ENCODE data around the gene KCTD19. TPM values are rescaled to one million over a fixed set of nuclear protein-coding genes. Genes with fewer than 3 reads are reported as not detected.

Gene KCTD19
- total and polyA plus RNA-seq, 2 donors (not counting 1 experiment from before 2014, with no cell fraction given): 0.52 TPM; not detected in 1

DNA sequence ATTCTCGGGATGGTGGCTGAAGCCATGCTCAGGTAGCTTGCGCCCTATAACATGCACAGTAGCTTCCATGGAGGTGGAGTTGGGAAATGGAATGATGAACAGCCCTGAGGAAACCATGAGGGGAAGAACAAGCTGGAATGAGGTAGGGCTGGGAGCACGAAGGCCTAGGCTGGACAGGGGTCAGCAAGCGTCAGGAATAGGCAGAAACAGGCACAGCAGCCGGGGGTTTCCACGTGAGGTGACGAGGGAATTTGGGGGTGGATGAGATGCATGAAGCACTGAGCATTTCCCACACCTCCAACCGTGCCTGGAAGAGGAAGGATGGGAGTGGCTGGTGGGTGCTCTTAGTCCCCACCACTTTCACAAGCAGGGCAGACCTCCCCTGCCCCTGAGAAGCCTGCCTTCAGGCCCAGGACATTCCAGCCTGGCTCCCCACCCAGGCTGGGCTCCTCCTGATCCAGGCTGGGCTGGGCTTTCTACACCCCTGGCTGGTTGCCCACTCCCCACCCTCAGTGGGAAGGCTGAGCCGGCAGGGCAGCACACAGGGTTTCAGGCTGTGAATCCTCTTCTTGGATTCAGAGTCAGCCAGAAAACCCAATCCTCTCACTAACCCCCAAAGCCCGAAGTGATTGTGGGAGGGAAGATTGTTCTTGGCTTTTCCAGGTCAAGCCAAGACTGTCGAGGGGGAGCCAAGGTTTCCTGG is 25.3 kb downstream of the KCTD19 start:
- H3K9me3 ChIP-seq (ENCODE audit: control extremely low read depth in 1 of 3, control insufficient read depth in 2 of 3, insufficient read depth in 1 of 3, low read length in 2 of 3): no peaks in the 10 kb centered on the region
- H3K27me3 Mint-ChIP-seq: no peaks in the 10 kb centered on the region
- H3K27me3 ChIP-seq (replicated peaks in 1 of 4; ENCODE audit: control extremely low read depth in 1 of 4, control insufficient read depth in 3 of 4, insufficient read depth in 4 of 4, low read length in 3 of 4): no peaks in the 10 kb centered on the region
- TF ChIP-seq EZH2 (IDR thresholded peaks at IDR 0.05; ENCODE audit: borderline replicate concordance, insufficient read depth, low read depth, low read length, poor library complexity, severe bottlenecking): no peak
- TF ChIP-seq, protein P1, sequence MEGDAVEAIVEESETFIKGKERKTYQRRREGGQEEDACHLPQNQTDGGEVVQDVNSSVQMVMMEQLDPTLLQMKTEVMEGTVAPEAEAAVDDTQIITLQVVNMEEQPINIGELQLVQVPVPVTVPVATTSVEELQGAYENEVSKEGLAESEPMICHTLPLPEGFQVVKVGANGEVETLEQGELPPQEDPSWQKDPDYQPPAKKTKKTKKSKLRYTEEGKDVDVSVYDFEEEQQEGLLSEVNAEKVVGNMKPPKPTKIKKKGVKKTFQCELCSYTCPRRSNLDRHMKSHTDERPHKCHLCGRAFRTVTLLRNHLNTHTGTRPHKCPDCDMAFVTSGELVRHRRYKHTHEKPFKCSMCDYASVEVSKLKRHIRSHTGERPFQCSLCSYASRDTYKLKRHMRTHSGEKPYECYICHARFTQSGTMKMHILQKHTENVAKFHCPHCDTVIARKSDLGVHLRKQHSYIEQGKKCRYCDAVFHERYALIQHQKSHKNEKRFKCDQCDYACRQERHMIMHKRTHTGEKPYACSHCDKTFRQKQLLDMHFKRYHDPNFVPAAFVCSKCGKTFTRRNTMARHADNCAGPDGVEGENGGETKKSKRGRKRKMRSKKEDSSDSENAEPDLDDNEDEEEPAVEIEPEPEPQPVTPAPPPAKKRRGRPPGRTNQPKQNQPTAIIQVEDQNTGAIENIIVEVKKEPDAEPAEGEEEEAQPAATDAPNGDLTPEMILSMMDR (IDR thresholded peaks at IDR 0.05): no peak
- no peaks in the 10 kb centered on the region for H3K79me2 ChIP-seq (ENCODE audit: control insufficient read depth, insufficient read depth, low read length)
- intact Hi-C loops (cut with micrococcal nuclease): no loop called here
- ChIA-PET CTCF (no interaction called here), POLR2A (no interaction called here)
- H3K4me2 ChIP-seq (replicated peaks; ENCODE audit: low read depth, low read length, poor library complexity, severe bottlenecking): no peak overlapping the region
- WGBS (ENCODE audit: insufficient coverage): 94% methylated on average over 3 of the region's 11 CpGs
- no peaks in the 10 kb centered on the region for H3K4me1 Mint-ChIP-seq
- no peak overlapping the region for H3K4me3 ChIP-seq (ENCODE audit: control extremely low read depth in 1 of 5, extremely low read depth in 1 of 5, insufficient read depth in 1 of 5, low read depth in 2 of 5, low read length in 4 of 5)
- H3K36me3 ChIP-seq (replicated peaks in 1 of 2; ENCODE audit: control extremely low read depth in 1 of 2, control insufficient read depth in 1 of 2, extremely low read depth in 1 of 2, insufficient read depth in 2 of 2, low read length in 1 of 2): no peaks in the 10 kb centered on the region
- H3K9ac ChIP-seq (ENCODE audit: low read length): no peak overlapping the region
- no peaks in the 10 kb centered on the region for H3K4me1 ChIP-seq (ENCODE audit: control insufficient read depth in 2 of 2, insufficient read depth in 2 of 2, low read length in 2 of 2)
- no peak for DNase-seq
- ATAC-seq (ENCODE audit: low read depth): no peak
- H3K27ac Mint-ChIP-seq: no peak overlapping the region
- no peak overlapping the region for H2AFZ ChIP-seq (ENCODE audit: insufficient read depth, low read depth, low read length, poor library complexity, severe bottlenecking)
- H3K27ac ChIP-seq (ENCODE audit: low read length in 2 of 2): no peak overlapping the region
- no peaks in the 10 kb centered on the region for H4K20me1 ChIP-seq (ENCODE audit: control insufficient read depth, insufficient read depth, low read length, poor library complexity, severe bottlenecking)
- no peak overlapping the region for H3K4me3 Mint-ChIP-seq
- H3K9me3 Mint-ChIP-seq (ENCODE audit: insufficient read depth): no peaks in the 10 kb centered on the region

DNA sequence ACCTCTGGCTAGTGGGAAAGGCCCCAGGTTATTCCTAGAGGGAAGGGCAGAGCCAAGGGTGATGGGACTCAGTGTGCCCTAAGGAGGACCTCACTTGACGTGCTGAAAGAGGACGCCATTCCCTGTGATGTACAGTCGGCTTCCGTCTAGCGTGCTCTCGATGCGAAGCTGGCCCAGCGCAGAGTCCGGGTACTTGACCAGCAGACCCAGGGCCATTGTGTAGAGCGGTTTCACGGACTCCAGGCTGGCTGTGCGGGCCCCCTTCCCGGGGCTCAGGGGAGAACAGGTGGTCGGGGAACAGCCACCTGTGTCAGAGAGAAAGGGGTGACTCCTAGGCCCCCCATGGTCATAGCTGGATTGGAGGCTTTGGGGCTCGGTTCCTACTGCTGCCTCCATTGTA is 27.3 kb downstream of the KCTD19 start:
- intact Hi-C loops (cut with micrococcal nuclease): no loop called here
- H3K27me3 Mint-ChIP-seq: no peaks in the 10 kb centered on the region
- POLR2A ChIA-PET: no interaction called here
- H3K27ac ChIP-seq (ENCODE audit: low read length in 2 of 2): no peak overlapping the region
- no peaks in the 10 kb centered on the region for H3K79me2 ChIP-seq (ENCODE audit: control insufficient read depth, insufficient read depth, low read length)
- TF ChIP-seq, protein P1 (IDR thresholded peaks at IDR 0.05): no peak
- no peak for TF ChIP-seq EZH2 (IDR thresholded peaks at IDR 0.05; ENCODE audit: borderline replicate concordance, insufficient read depth, low read depth, low read length, poor library complexity, severe bottlenecking)
- H3K27me3 ChIP-seq (replicated peaks in 1 of 4; ENCODE audit: control extremely low read depth in 1 of 4, control insufficient read depth in 3 of 4, insufficient read depth in 4 of 4, low read length in 3 of 4): no peaks in the 10 kb centered on the region
- no peak for DNase-seq
- 95% methylated on average over 14 of the region's 15 CpGs for WGBS (ENCODE audit: insufficient coverage)
- H3K4me3 Mint-ChIP-seq: no peak overlapping the region
- no peaks in the 10 kb centered on the region for H3K4me1 ChIP-seq (ENCODE audit: control insufficient read depth in 2 of 2, insufficient read depth in 2 of 2, low read length in 2 of 2)
- CTCF ChIA-PET: no interaction called here
- H3K9ac ChIP-seq (ENCODE audit: low read length): no peak overlapping the region
- no peaks in the 10 kb centered on the region for H3K9me3 Mint-ChIP-seq (ENCODE audit: insufficient read depth)
- H4K20me1 ChIP-seq (ENCODE audit: control insufficient read depth, insufficient read depth, low read length, poor library complexity, severe bottlenecking): no peaks in the 10 kb centered on the region
- no peak for ATAC-seq (ENCODE audit: low read depth)
- H3K36me3 ChIP-seq (replicated peaks in 1 of 2; ENCODE audit: control extremely low read depth in 1 of 2, control insufficient read depth in 1 of 2, extremely low read depth in 1 of 2, insufficient read depth in 2 of 2, low read length in 1 of 2): no peaks in the 10 kb centered on the region
- H3K4me2 ChIP-seq (replicated peaks; ENCODE audit: low read depth, low read length, poor library complexity, severe bottlenecking): no peak overlapping the region
- no peak overlapping the region for H2AFZ ChIP-seq (ENCODE audit: insufficient read depth, low read depth, low read length, poor library complexity, severe bottlenecking)
- no peak overlapping the region for H3K4me3 ChIP-seq (ENCODE audit: control extremely low read depth in 1 of 5, extremely low read depth in 1 of 5, insufficient read depth in 1 of 5, low read depth in 2 of 5, low read length in 4 of 5)
- H3K9me3 ChIP-seq (ENCODE audit: control extremely low read depth in 1 of 3, control insufficient read depth in 2 of 3, insufficient read depth in 1 of 3, low read length in 2 of 3): no peaks in the 10 kb centered on the region
- H3K27ac Mint-ChIP-seq: no peak overlapping the region
- H3K4me1 Mint-ChIP-seq: no peaks in the 10 kb centered on the region

Measured in B cell (primary cell).